ENCODE data around the gene AKT2.

- no peak for TF ChIP-seq CTCF (conservative IDR thresholded peaks at IDR 0.05; ENCODE audit: low read depth, low read length)
- no peak for TF ChIP-seq EZH2 (IDR thresholded peaks at IDR 0.05; ENCODE audit: borderline replicate concordance, low read depth, low read length, poor library complexity, severe bottlenecking)
Measured at GRCh38 chr19:40266912-40267600, 18.1 kb downstream of the AKT2 start.
